ENCODE results near the gene GPR132.

DNA sequence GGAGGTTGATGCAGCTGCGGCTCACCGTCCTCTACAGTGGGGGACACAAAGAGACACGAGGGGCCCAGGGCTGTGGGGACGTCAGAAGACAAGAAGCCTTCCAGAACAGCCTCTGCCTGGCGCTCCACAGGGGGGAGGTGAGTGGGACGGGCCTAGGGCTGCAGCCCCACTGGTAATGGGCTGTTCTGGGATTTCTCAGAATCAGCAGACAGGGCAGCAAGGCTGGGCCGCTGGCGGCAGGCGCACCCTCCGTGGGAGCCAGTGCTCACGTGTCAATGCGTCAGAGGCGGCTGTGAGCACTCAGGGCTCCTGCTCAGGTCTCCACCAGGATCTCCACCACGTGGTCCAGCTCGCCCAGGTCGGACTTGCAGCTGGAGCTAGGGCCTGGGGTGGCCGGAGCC, 54.3 kb downstream of the GPR132 start:
- TF ChIP-seq, protein P1, sequence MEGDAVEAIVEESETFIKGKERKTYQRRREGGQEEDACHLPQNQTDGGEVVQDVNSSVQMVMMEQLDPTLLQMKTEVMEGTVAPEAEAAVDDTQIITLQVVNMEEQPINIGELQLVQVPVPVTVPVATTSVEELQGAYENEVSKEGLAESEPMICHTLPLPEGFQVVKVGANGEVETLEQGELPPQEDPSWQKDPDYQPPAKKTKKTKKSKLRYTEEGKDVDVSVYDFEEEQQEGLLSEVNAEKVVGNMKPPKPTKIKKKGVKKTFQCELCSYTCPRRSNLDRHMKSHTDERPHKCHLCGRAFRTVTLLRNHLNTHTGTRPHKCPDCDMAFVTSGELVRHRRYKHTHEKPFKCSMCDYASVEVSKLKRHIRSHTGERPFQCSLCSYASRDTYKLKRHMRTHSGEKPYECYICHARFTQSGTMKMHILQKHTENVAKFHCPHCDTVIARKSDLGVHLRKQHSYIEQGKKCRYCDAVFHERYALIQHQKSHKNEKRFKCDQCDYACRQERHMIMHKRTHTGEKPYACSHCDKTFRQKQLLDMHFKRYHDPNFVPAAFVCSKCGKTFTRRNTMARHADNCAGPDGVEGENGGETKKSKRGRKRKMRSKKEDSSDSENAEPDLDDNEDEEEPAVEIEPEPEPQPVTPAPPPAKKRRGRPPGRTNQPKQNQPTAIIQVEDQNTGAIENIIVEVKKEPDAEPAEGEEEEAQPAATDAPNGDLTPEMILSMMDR (IDR thresholded peaks at IDR 0.05) = no peak
- TF ChIP-seq POLR2AphosphoS5 (IDR thresholded peaks at IDR 0.05; ENCODE audit: insufficient read depth in 1 of 2, low read depth in 1 of 2) (no peak), POLR2A (IDR thresholded peaks at IDR 0.05) (no peak)

Data from vagina (tissue), 2 donors.